ENCODE measurements around the gene ZDHHC8. TPM values are rescaled to one million over a fixed set of nuclear protein-coding genes. Genes with fewer than 3 reads are reported as not detected.
A peak's percentile ranks its signal among the peaks of the same experiment; 100 is the strongest.

ZDHHC8 gene
- total RNA-seq, 1 experiment from 2014 or later, result 39.9 TPM

GRCh38 chr22:20128902-20129746 is 2.5 kb upstream of the ZDHHC8 start:
- H3K9me3 Mint-ChIP-seq (ENCODE audit: unreplicated experiment), result no peaks in the 10 kb centered on the region
- BruUV-seq (replicated peaks), result no TSS peak
- H3K27ac Mint-ChIP-seq (ENCODE audit: unreplicated experiment), result no peak overlapping the region
- H3K4me3 Mint-ChIP-seq (ENCODE audit: unreplicated experiment), result peak overlapping the region; percentile 19
- POLR2A ChIA-PET, result interaction anchor here (2.4 kb wide), 1 partner anchor 12 kb away, joined by 7 read pairs; the partner anchor contains the start of gene TRMT2A
- no peaks in the 10 kb centered on the region for H3K4me1 Mint-ChIP-seq (ENCODE audit: low read depth, unreplicated experiment)
- H3K4me1 ChIP-seq, result no peaks in the 10 kb centered on the region
- H3K36me3 ChIP-seq (ENCODE audit: control insufficient read depth, insufficient read depth, low read length), result no peaks in the 10 kb centered on the region; the same call in 1 of the 2 replicates
- DNase-seq, result peak in 1 of 2 experiments; percentile 49
- H3K36me3 Mint-ChIP-seq (ENCODE audit: insufficient read depth, unreplicated experiment), result peaks cover 66% of the 10 kb centered on the region
- H3K27me3 Mint-ChIP-seq (ENCODE audit: insufficient read depth, unreplicated experiment), result no peaks in the 10 kb centered on the region
- H3K27me3 ChIP-seq (replicated peaks; ENCODE audit: control insufficient read depth, insufficient read depth, low read length), result no peaks in the 10 kb centered on the region
- intact Hi-C loops (cut with micrococcal nuclease; ENCODE audit: unreplicated experiment), result no loop called here
- H3K4me3 ChIP-seq (ENCODE audit: low read depth, low read length), result no peak overlapping the region
- peak; percentile 40 to 46 for TF ChIP-seq CTCF (IDR thresholded peaks at IDR 0.05; ENCODE audit: insufficient read depth in 1 of 2, low read depth in 1 of 2, low read length in 1 of 2, severe bottlenecking in 1 of 2, unreplicated experiment in 1 of 2)
- CTCF ChIA-PET, result interaction anchor here (0.7 to 1.2 kb wide), 2 partner anchors 12 to 18 kb away, joined by 3 to 5 read pairs; partner anchors contain the start of gene TRMT2A
- no peaks in the 10 kb centered on the region for H3K9me3 ChIP-seq

GRCh38 chr22:20129747-20130014 is 1.9 kb upstream of the ZDHHC8 start:
- Mint-ChIP-seq H3K4me3 (ENCODE audit: unreplicated experiment) (no peak overlapping the region), H3K36me3 (ENCODE audit: insufficient read depth, unreplicated experiment) (peaks cover 61% of the 10 kb centered on the region), H3K4me1 (ENCODE audit: low read depth, unreplicated experiment) (no peaks in the 10 kb centered on the region), H3K27me3 (ENCODE audit: insufficient read depth, unreplicated experiment) (no peaks in the 10 kb centered on the region), H3K9me3 (ENCODE audit: unreplicated experiment) (no peaks in the 10 kb centered on the region), H3K27ac (ENCODE audit: unreplicated experiment) (no peak overlapping the region)
- Histone ChIP-seq H3K4me1 (no peaks in the 10 kb centered on the region), H3K27me3 (replicated peaks; ENCODE audit: control insufficient read depth, insufficient read depth, low read length) (no peaks in the 10 kb centered on the region), H3K9me3 (no peaks in the 10 kb centered on the region), H3K4me3 (ENCODE audit: low read depth, low read length) (no peak overlapping the region), H3K36me3 (ENCODE audit: control insufficient read depth, insufficient read depth, low read length) (no peaks in the 10 kb centered on the region; the same call in 1 of the 2 replicates)
- CTCF ChIA-PET, result interaction anchor here (1.2 kb wide), 1 partner anchor 12 kb away, joined by 5 read pairs; the partner anchor contains the start of gene TRMT2A
- TF ChIP-seq CTCF (IDR thresholded peaks at IDR 0.05; ENCODE audit: insufficient read depth in 1 of 2, low read depth in 1 of 2, low read length in 1 of 2, severe bottlenecking in 1 of 2, unreplicated experiment in 1 of 2), result no peak
- POLR2A ChIA-PET, result interaction anchor here (2.4 kb wide), 1 partner anchor 12 kb away, joined by 7 read pairs; the partner anchor contains the start of gene TRMT2A
- intact Hi-C loops (cut with micrococcal nuclease; ENCODE audit: unreplicated experiment), result no loop called here
- DNase-seq, result no peak
- no TSS peak for BruUV-seq (replicated peaks)

- H3K36me3 Mint-ChIP-seq (ENCODE audit: insufficient read depth, unreplicated experiment), result peaks cover 54% of the 10 kb centered on the region
- BruUV-seq (replicated peaks), result no TSS peak
- peak overlapping the region; percentile 62 for H3K4me3 Mint-ChIP-seq (ENCODE audit: unreplicated experiment)
- no peaks in the 10 kb centered on the region for H3K27me3 Mint-ChIP-seq (ENCODE audit: insufficient read depth, unreplicated experiment)
- Histone ChIP-seq H3K36me3 (ENCODE audit: control insufficient read depth, insufficient read depth, low read length) (no peaks in the 10 kb centered on the region; the same call in 1 of the 2 replicates), H3K4me1 (no peaks in the 10 kb centered on the region), H3K9me3 (no peaks in the 10 kb centered on the region), H3K4me3 (ENCODE audit: low read depth, low read length) (no peak overlapping the region), H3K27me3 (replicated peaks; ENCODE audit: control insufficient read depth, insufficient read depth, low read length) (no peaks in the 10 kb centered on the region)
- POLR2A ChIA-PET, result interaction anchor here (2.4 kb wide), 1 partner anchor 13 kb away, joined by 7 read pairs; the partner anchor contains the start of gene TRMT2A
- H3K4me1 Mint-ChIP-seq (ENCODE audit: low read depth, unreplicated experiment), result no peaks in the 10 kb centered on the region
- DNase-seq, result no peak
- H3K9me3 Mint-ChIP-seq (ENCODE audit: unreplicated experiment), result no peaks in the 10 kb centered on the region
- CTCF ChIA-PET, result no interaction called here
- intact Hi-C loops (cut with micrococcal nuclease; ENCODE audit: unreplicated experiment), result no loop called here
- TF ChIP-seq CTCF (IDR thresholded peaks at IDR 0.05; ENCODE audit: insufficient read depth in 1 of 2, low read depth in 1 of 2, low read length in 1 of 2, severe bottlenecking in 1 of 2, unreplicated experiment in 1 of 2), result no peak
- H3K27ac Mint-ChIP-seq (ENCODE audit: unreplicated experiment), result no peak overlapping the region
Measured at GRCh38 chr22:20130319-20130718, 1.3 kb upstream of the ZDHHC8 start.

Measured in Caco-2 (cell line).